GM12892 (cell line): Measurements from ENCODE around the gene CCDC47.

Experiments used
- POLR2A ChIP-seq: IDR thresholded peaks from 2 replicates; pipeline ENCODE4 v1.6.1; 2011; ENCODE audit warnings: low read depth, low read length, control low read depth
- POLR2AphosphoS5 ChIP-seq: IDR thresholded peaks from 2 replicates; pipeline ENCODE4 v1.6.1; 2011; ENCODE audit warnings: low read depth, low read length, control low read depth
- TAF1 ChIP-seq: IDR thresholded peaks from 2 replicates; pipeline ENCODE4 v1.6.1; 2011; ENCODE audit warnings: low read depth, mild to moderate bottlenecking, control low read depth, low read length, borderline replicate concordance

DNA sequence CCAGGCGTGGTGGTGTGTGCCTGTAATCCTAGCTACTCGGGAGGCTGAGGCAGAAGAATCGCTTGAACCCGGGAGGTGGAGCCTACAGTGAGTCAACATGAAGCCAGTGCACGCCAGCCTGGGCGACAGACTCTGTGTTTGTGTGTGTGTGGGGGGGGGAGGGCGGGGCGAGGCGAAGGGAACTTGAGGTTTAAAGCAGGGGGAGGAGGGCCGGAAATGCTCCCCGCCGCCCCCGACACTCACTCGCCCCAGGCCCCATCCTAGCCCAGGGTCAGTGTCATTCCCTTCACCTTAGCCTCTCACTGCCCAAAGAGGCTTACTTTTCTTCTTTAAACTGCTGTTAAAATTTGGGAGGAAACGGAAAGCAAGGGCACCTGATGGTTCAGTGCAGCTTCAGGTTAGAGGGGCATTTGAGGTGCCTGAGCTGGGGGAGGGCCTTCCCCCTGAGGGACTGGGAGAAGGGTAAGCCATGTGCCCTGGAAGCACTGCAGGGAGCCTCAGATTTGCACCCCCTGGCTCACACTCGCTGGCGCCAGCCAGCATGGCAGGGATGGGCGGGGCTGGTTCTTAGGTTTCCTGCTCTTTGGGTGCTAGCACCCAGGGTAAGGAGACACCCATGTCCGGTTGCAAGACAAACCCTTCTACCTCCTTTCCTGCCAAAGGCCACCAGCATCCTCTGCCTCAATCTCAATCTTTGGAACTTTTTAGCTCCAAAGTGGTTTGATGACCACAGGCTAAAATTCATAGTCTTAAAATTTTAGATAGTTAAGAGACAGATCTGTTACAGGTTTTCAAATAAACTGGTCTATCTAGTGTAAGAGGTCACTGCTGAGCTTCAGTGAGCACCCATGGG lies 71.3 kb downstream of the CCDC47 start:
- peak; percentile 43; the same call in 1 of the 2 replicates for TF ChIP-seq POLR2A
- peak; percentile 62; the same call in 1 of the 2 replicates for TF ChIP-seq POLR2AphosphoS5
- no peak for TF ChIP-seq TAF1
